HFF-Myc (cell line): ENCODE measurements around the gene ZNF598.

Experiments
- DNase-seq: peaks from one replicate; pipeline ENCODE4 v3.0.0-alpha.2; 2011; ENCODE audit warnings: low read depth; ENCODE audit errors: extremely low read depth
- H3K4me3 ChIP-seq: replicated peaks from 2 replicates; pipeline ENCODE4 v1.5.1; 2011; ENCODE audit warnings: low read depth, mild to moderate bottlenecking, control low read depth, low read length
- CTCF ChIP-seq: IDR thresholded peaks from 2 replicates; pipeline ENCODE4 v1.5.1; 2012; ENCODE audit warnings: mild to moderate bottlenecking, low read depth, low read length, control low read depth; ENCODE audit errors: missing control alignments

The ZNF598 gene

GRCh38 chr16:2004795-2005517, 4.7 kb downstream of the ZNF598 start:
- DNase-seq, result no peak
- H3K4me3 ChIP-seq, result no peak overlapping the region
- TF ChIP-seq CTCF, result no peak

GRCh38 chr16:2003827-2004641, 5.6 kb downstream of the ZNF598 start:
- peak overlapping the region; percentile 9; the same call in 1 of the 2 replicates for H3K4me3 ChIP-seq
- DNase-seq, result no peak
- TF ChIP-seq CTCF, result peak; percentile 97

DNA sequence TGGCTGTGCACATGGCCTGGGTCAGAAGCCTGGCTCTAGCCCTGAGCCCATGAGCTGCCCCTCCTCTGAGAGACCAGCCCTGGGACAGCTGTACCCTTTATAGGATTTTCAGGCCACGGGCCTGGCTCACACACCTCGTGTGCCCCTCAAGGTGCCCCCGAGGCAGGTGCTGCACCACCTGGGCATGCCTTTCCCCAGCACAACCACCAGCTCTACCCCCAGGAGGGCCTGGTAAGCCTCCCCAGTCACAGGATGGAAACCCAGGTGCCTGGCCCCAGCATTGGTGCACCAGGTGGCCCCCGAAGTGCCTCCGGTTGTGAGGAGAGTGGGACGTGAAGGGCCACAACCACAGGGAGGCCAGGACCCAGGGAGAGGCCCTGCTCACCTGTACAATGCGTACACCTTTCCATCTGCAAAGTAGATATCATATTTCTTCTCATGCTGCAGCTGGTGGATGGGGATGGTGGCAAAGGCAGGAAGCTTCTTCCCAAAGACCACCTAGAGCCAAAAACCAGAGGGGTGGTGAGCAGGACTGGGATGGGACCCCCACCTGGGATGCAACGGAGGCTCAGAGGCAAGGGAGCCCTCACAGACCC, 6.3 kb downstream of the ZNF598 start:
- no peak for DNase-seq
- H3K4me3 ChIP-seq, result no peak overlapping the region
- no peak for TF ChIP-seq CTCF

- no peak for DNase-seq
Measured at GRCh38 chr16:2002406-2003230, 7.0 kb downstream of the ZNF598 start.

DNA sequence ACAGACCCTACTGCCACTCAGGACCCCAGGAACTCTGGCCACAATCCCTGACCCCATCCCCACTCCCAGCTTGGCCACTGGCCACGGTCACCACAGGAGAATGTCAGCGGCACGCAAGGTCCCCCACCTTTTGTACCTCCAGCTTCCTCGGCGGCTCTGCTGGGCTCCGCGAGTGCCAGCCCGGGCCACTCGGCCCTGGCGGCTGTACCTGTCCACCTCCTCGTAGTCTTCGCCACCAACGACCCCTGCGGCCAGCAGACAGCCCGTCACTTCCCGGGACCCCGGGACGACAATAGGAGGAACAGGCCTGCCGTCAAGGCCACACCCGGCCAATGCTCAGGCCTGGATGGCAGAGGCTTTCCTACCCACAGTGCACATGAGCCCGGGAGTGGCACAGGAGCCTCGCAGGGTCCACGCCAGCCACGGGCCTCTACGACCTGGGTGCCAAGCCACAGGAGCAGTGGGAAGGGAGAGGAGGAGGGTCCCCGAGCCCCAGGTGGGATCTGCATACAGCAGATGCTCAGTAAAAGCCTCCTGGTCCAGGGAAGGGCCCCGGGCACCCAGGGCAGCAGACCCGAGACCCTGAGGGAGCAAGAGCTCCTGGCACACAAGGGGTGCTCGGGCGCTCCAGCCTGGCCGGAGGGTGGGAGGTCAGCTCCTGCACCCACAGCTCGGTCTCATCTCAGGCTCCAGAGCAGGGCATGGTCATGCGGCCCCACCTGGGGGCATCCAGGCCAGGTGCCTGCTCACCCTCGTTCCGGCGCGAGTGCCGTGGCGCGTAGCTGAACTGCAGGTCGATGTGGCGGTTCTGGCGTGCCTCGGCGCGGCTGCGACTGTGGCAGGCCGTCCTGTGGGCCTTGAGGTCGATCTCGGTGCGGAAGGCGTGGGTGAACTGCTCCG, 7.9 kb downstream of the ZNF598 start:
- DNase-seq, result no peak
- no peak overlapping the region for H3K4me3 ChIP-seq
- no peak for TF ChIP-seq CTCF

More at GRCh38 chr16:2002406-2003230, 7.0 kb downstream of the ZNF598 start:
- H3K4me3 ChIP-seq, result no peak overlapping the region
- no peak for TF ChIP-seq CTCF

- no peak for DNase-seq
- no peak for TF ChIP-seq CTCF
Measured at GRCh38 chr16:2001035-2001434, 8.6 kb downstream of the ZNF598 start.

More at GRCh38 chr16:2001035-2001434, 8.6 kb downstream of the ZNF598 start:
- no peak overlapping the region for H3K4me3 ChIP-seq
